NCI-H748 (cell line): Measurements from ENCODE around the gene C1GALT1C1L.
"Not testable (repeated sequence)": the region's sequence is repeated elsewhere in the genome, so short reads cannot be mapped to it uniquely, and the experiment has no call there.

Source experiments
- DNase-seq: peaks from one replicate; lab custom pipeline; 2025; ENCODE audit not compliant: unreplicated experiment; lab: John Stamatoyannopoulos, UW

Gene C1GALT1C1L

DNA sequence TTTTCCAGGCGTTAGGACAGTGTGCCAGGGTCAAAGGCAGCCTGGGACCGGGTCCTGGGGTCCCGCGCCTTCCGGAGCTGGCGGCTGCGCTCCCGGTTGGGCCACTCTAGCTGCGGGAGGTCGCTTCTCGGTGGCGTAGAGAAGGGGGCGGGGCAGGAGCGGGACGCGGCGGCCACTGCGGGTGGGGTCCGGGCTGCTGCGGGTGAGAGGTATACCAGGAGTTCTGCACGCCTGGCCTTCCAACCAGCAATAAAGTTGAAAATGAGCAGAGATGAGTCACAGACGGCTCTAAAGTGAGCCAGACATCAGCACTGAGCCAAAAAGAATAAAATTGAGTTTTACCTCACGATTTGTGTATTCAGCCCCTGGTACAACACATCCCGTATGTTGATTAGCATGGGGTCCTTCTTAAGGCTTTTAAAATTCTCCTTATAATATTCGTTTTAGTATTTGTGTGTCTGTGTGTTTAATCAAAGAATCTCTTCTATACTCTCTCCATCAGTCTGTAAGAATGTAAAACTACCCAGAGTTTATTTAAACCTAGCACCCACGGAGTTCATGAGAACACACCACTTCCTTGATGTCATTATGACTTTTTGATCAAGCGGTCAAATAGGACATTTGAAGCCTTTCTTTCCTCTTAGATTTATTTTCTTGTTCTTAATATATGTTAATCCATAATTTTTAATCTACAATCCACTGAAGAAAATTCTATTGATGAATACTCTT, at the start of gene C1GALT1C1L:
C1GALT1C1L (minus strand) TSS at position 108 of the 729 bp plus-strand sequence; CDS start at position 1, 107 bp downstream.
- DNase-seq, result peak; percentile 62

GRCh38 chr2:43725711-43726246, 49.5 kb upstream of the C1GALT1C1L start:
- no peak for DNase-seq

GRCh38 chr2:43724728-43725526, 48.7 kb upstream of the C1GALT1C1L start:
- no peak for DNase-seq

GRCh38 chr2:43718530-43719124, 42.4 kb upstream of the C1GALT1C1L start:
- no peak for DNase-seq

DNA sequence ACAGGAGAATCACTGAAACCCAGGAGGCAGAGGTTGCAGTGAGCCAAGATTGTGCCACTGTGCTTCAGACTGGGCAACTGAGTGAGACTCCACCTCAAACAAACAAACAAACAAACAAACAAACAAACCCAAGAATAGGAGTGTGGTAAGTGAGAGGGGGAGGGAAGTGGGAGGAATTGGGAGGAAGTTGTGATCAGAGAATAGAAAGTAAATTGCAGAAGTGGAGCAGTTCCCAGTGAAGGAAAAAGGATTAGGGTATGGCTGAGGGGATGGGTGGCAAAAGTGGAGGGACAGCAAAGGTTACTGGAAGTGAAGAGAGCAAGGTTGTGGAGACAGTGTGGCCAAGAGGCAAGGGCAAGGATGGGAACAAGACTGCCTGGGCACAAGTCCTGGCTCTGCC, 41.1 kb upstream of the C1GALT1C1L start:
- no peak for DNase-seq

DNA sequence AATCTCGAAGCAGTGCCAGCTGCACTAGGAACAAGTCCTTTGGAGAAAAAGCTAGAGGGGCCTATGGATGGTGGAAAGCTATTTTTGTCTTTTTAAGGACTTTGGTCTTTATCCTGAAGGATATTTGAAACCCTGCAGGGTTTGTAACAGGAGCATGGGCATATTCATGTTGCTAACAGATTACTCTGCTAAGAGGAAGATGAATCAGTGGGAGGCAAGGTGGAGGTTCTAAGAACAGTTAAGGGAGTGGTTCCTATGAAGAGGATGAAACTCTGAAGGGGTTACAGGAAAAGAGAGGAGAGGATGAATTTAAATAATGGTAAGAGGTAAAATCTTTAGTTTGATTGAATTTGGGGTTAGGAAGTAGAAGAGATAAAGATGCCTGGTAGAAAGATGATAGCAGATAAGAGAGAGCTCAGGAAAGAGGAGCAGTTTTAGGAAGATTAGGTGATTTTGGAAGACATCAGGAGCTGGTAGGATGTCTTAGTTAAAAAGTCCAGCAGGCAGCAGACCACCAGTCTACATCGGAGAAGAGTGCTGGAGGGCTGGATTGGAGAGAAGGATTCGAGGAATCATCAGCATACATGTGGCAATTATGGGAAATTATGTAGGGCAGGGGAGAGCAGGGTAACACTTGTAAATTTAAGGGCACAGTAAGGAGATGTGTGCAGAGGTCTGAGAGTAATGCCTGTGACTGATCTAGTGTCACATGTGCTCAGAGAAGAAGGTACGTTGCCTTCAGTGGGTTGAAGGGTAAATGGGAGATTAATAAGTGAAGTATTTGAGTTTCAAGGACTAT, 39.3 kb upstream of the C1GALT1C1L start:
- no peak for DNase-seq

DNA sequence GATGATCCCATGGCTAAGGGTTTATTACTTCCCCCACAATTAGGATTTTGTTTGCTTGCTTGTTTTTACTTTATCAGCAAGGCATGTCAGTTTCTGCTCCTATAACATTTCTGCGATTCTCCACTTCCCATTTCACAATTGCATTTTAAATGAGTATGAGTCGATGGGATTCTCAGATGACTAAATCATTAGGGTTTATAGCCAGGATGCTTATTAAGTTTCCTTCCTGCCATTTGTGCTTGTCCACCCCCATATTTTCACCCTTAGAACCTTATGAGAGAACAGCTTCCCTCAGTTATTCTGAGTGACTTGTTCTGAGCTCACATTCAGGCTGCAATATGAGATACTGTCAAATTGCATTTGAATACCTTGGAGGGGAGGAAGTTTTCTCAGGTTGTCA, 37.9 kb upstream of the C1GALT1C1L start:
- no peak for DNase-seq

- DNase-seq, result no peak
Observed at GRCh38 chr2:43710866-43711265, 34.6 kb upstream of the C1GALT1C1L start.

GRCh38 chr2:43708891-43709290, 32.7 kb upstream of the C1GALT1C1L start:
- no peak for DNase-seq

DNA sequence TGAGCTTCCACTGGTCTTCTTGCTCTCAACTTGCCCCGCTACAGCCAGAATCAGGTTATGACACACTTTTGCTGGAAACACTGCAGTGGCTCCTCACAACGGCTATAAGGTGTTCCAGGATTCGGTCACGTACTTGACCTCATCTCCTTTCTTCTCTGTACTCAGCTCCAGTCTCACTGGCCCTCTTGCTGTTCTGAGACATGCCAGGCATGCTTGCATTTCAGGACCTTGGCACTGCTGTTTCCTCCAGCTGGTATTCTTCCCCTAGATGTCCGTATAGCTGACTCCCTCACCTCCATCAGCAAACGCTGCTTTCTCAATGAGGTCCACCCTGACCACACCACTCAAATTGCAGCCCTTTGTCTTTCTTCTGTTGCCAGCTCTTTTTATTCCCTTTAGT, 31.9 kb upstream of the C1GALT1C1L start:
- no peak for DNase-seq

GRCh38 chr2:43707255-43708015, 31.2 kb upstream of the C1GALT1C1L start:
- DNase-seq, result no peak

DNA sequence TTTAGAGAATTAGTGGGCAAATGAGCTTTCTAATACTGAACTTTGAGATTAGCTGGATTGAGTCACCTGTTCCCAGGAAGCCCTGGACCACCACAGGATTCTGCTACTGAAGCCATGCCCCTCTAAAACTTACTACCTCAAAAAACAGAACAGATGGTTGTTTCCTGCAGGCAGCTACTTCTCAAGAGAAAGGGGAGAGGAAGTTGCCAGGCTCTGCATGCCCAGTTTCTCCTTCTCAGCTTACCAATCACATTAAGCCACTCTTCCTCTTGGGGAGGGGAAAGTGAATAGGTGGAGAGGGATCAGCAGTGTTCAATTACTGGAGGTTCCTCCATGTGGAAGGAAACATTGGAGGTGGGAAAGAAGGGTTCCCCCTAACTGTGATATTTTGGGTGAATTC, 24.9 kb upstream of the C1GALT1C1L start:
- DNase-seq, result no peak

DNA sequence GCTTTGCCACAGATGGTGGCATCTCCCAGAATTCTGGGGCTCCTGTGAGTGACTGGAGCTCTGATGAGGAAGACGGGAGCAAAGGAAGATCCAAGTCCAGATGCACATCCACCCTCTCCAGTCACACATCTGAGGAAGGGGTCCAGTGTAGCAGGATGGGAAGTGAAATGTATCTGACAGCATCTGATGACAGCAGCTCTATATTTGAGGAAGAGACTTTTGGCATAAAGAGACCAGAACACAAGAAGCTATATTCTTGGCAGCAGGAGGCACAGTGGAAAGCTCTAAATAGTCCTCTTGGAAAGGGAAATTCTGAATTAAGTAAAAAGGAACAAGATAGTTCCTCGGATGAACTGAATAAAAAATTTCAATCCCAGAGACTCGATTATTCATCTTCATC, 23.5 kb upstream of the C1GALT1C1L start:
- no peak for DNase-seq

DNA sequence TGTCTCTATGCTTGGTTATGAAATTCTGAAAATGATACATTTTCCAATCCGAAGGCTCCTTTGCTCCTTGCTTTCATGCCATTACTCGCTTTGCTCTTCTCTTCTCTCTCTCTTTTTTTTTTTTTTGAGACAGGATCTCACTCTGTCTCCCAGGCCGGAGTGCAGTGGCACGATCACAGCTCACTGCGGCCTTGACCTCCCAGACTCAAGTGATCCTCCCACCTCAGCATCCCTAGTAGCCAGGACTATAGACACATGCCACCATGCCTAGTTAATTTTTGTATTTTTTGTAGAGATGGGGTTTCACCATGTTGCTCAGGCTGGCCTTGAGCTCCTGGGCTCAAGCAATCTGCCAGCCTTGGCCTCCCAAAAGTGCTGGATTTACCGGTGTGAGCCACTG, 21.9 kb upstream of the C1GALT1C1L start:
- not testable (repeated sequence) for DNase-seq

DNA sequence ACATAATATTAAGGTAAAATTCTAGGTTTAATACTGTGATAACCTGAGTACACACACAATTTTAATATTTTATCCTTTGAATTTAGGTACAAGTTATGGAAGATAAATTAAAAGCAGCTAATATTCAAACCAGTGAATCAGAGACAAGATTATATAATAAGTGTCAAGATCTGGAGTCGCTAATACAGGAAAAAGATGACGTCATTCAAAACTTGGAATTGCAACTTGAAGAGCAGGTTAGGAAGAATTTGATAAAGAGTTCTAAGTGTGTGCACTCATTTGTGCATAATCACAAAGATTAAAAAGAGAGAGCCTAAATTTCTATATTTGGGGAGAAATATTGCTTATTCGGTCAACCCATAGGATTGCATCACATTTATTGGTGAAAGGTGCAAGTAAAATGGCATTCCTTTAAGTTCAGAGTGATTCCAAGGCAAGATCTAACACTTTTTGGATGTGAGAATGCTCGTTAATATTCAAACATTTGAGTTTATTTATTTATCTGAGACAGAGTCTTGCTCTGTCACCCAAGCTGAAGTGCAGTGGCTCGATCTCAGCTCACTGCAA, 16.3 kb upstream of the C1GALT1C1L start:
- no peak for DNase-seq

GRCh38 chr2:43689999-43690398, 13.8 kb upstream of the C1GALT1C1L start:
- DNase-seq, result no peak

- no peak for DNase-seq
Observed at GRCh38 chr2:43685357-43685756, 9.1 kb upstream of the C1GALT1C1L start.

DNA sequence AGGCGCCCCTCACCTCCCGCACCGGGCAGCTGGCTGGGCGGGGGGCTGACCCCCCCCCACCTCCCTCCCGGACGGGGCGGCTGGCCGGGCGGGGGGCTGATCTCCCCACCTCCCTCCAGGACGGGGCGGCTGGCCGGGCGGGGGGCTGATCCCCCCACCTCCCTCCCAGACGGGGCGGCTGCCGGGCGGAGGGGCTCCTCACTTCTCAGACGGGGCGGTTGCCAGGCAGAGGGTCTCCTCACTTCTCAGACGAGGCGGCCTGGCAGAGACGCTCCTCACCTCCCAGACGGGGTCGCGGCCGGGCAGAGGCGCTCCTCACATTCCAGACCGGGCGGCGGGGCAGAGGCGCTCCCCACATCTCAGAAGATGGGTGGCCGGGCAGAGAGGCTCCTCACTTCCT, 1.6 kb upstream of the C1GALT1C1L start:
- DNase-seq, result not testable (repeated sequence)

DNA sequence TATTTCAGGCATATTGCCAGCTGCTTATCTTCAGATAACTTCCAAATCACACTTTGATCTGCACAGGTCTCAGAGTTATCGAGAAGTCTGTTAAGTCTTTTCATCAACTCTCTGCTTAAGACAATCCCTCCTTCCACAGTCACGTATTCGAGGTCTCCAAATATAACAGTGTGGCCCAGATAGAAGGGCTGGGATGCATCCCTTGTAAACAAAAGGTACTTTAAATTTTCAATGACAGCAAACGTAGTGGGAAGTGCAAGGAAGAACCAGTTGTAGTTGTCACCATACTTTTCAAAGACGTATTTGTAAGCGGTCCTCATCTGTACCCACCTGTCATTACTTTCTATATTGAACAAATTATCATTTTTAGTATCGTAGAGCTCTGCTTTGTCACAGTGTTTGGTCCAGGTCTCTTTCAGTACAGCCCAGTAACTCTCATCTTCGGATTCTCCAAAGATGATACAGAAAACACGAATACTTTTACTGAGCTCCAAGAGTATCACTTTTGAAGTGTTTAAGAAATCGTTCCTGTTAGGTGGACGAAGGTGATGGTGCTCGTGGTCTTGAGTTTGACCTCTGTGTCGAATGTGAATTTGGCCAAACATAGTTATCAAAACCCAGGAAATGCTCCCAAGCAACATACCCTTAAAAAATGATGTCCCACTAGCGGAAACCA, 445 bp downstream of the C1GALT1C1L start:
- no peak for DNase-seq
